ENCODE data around the gene PRR5L. TPM values are rescaled to one million over a fixed set of nuclear protein-coding genes. Genes with fewer than 3 reads are reported as not detected.

Gene PRR5L
- polyA plus RNA-seq, 1 of the 3 experiments (the other 2 are of a cell fraction) = 0.46 TPM

GRCh38 chr11:36408498-36409136 is 112.5 kb downstream of the PRR5L start:
- Histone ChIP-seq H3K9me3 (no peaks in the 10 kb centered on the region), H3F3A (replicated peaks; ENCODE audit: insufficient read depth) (no peaks in the 10 kb centered on the region), H3K36me3 (replicated peaks in 1 of 2; ENCODE audit: control insufficient read depth in 1 of 2, insufficient read depth in 2 of 2, low read length in 1 of 2) (no peaks in the 10 kb centered on the region), H3K79me2 (ENCODE audit: insufficient read depth) (no peaks in the 10 kb centered on the region), H3K4me3 (ENCODE audit: low read depth in 2 of 2, low read length in 1 of 2) (no peak overlapping the region), H3K9me2 (no peaks in the 10 kb centered on the region), H3K27ac (ENCODE audit: low read depth in 2 of 2, low read length in 1 of 2) (no peak overlapping the region), H3K4me2 (no peak overlapping the region), H3K4me1 (ENCODE audit: control insufficient read depth in 1 of 2, insufficient read depth in 2 of 2, low read depth in 1 of 2, low read length in 1 of 2) (no peaks in the 10 kb centered on the region), H2AFZ (ENCODE audit: low read depth) (no peak overlapping the region), H3K27me3 (ENCODE audit: insufficient read depth) (no peaks in the 10 kb centered on the region), H3K9ac (no peak overlapping the region), H4K20me1 (ENCODE audit: insufficient read depth) (no peaks in the 10 kb centered on the region)
- ChIA-PET CTCF (no interaction called here), POLR2A (no interaction called here)
- WGBS (ENCODE audit: low lambda C conversion rate) = 67% methylated on average over 6 of the region's 6 CpGs
- TF ChIP-seq ELF1 (IDR thresholded peaks at IDR 0.05) (no peak), RCOR1 (IDR thresholded peaks at IDR 0.05; ENCODE audit: low read length) (no peak), YY1 (IDR thresholded peaks at IDR 0.05; ENCODE audit: low read depth) (no peak), POLR2AphosphoS5 (IDR thresholded peaks at IDR 0.05; ENCODE audit: low read depth, low read length) (no peak), TAF1 (IDR thresholded peaks at IDR 0.05; ENCODE audit: borderline replicate concordance, low read depth, low read length) (no peak), JUND (IDR thresholded peaks at IDR 0.05) (no peak), MAX (IDR thresholded peaks at IDR 0.05; ENCODE audit: low read depth) (no peak), MXI1 (IDR thresholded peaks at IDR 0.05; ENCODE audit: low read depth, low read length) (no peak), RXRA (IDR thresholded peaks at IDR 0.05; ENCODE audit: borderline replicate concordance, low read depth) (no peak), PBX3 (IDR thresholded peaks at IDR 0.05) (no peak), NFIC (IDR thresholded peaks at IDR 0.05; ENCODE audit: borderline replicate concordance) (no peak), GATA2 (CRISPR knock-in tag; IDR thresholded peaks at IDR 0.05) (no peak), ZBTB33 (IDR thresholded peaks at IDR 0.05; ENCODE audit: borderline replicate concordance, low read depth) (no peak), FOXJ3 (CRISPR knock-in tag; IDR thresholded peaks at IDR 0.05) (no peak)
- no peak for DNase-seq

- Histone ChIP-seq H3F3A (replicated peaks; ENCODE audit: insufficient read depth) (no peaks in the 10 kb centered on the region), H3K9ac (no peak overlapping the region), H3K4me2 (no peak overlapping the region), H3K27me3 (ENCODE audit: insufficient read depth) (no peaks in the 10 kb centered on the region), H3K9me3 (no peaks in the 10 kb centered on the region), H3K4me3 (ENCODE audit: low read depth in 2 of 2, low read length in 1 of 2) (no peak overlapping the region), H2AFZ (ENCODE audit: low read depth) (no peak overlapping the region), H4K20me1 (ENCODE audit: insufficient read depth) (no peaks in the 10 kb centered on the region), H3K4me1 (ENCODE audit: control insufficient read depth in 1 of 2, insufficient read depth in 2 of 2, low read depth in 1 of 2, low read length in 1 of 2) (no peaks in the 10 kb centered on the region), H3K27ac (ENCODE audit: low read depth in 2 of 2, low read length in 1 of 2) (no peak overlapping the region), H3K36me3 (replicated peaks in 1 of 2; ENCODE audit: control insufficient read depth in 1 of 2, insufficient read depth in 2 of 2, low read length in 1 of 2) (no peaks in the 10 kb centered on the region), H3K79me2 (ENCODE audit: insufficient read depth) (no peaks in the 10 kb centered on the region), H3K9me2 (no peaks in the 10 kb centered on the region)
- TF ChIP-seq ELF1 (IDR thresholded peaks at IDR 0.05) (no peak), RXRA (IDR thresholded peaks at IDR 0.05; ENCODE audit: borderline replicate concordance, low read depth) (no peak), EP300 (IDR thresholded peaks at IDR 0.05; ENCODE audit: borderline replicate concordance in 1 of 2, low read depth in 1 of 2, low read length in 1 of 2) (no peak), TEAD4 (IDR thresholded peaks at IDR 0.05; ENCODE audit: borderline replicate concordance, insufficient read depth) (no peak), SMC3 (IDR thresholded peaks at IDR 0.05; ENCODE audit: low read depth, low read length) (no peak)
- DNase-seq = no peak
- ChIA-PET CTCF (no interaction called here), POLR2A (no interaction called here)
- 74% methylated on average over 8 of the region's 8 CpGs for WGBS (ENCODE audit: low lambda C conversion rate)
Observed at GRCh38 chr11:36409152-36409816, 113.2 kb downstream of the PRR5L start.

All from SK-N-SH (cell line).